H9 (cell line): ENCODE data around the gene IPO9. TPM values are rescaled to one million over a fixed set of nuclear protein-coding genes. Genes with fewer than 3 reads are reported as not detected.

Source experiments
- DNase-seq: peaks from one replicate; pipeline ENCODE4 v3.0.0-alpha.2; 2017
- H2AFZ ChIP-seq: one replicate; pipeline ENCODE4 v1.6.1; 2013; ENCODE audit warnings: mild to moderate bottlenecking, low read length, control low read depth, moderate library complexity
- H2AK5ac ChIP-seq: 2 replicates; pipeline ENCODE4 v1.6.1; 2013; ENCODE audit warnings: low read length, control low read depth, mixed read lengths; ENCODE audit not compliant: insufficient read length
- H2BK120ac ChIP-seq: one replicate; pipeline ENCODE4 v1.6.1; 2013; ENCODE audit warnings: low read depth, mild to moderate bottlenecking, low read length, control low read depth, inconsistent platforms; ENCODE audit not compliant: poor library complexity, severe bottlenecking
- H2BK12ac ChIP-seq: 2 replicates; pipeline ENCODE4 v1.6.1; 2013; ENCODE audit warnings: low read length, control low read depth, mixed read lengths, low read depth; ENCODE audit not compliant: insufficient read length
- H2BK15ac ChIP-seq: 2 replicates; pipeline ENCODE4 v1.6.1; 2013; ENCODE audit warnings: low read depth, low read length, control low read depth
- H2BK20ac ChIP-seq: one replicate; pipeline ENCODE4 v1.6.1; 2013; ENCODE audit warnings: low read depth, mild to moderate bottlenecking, low read length, control low read depth, inconsistent platforms; ENCODE audit not compliant: poor library complexity, severe bottlenecking
- H2BK5ac ChIP-seq: 2 replicates; pipeline ENCODE4 v1.6.1; 2013; ENCODE audit warnings: low read length, control low read depth, mixed read lengths; ENCODE audit not compliant: insufficient read length
- H3K14ac ChIP-seq: 2 replicates; pipeline ENCODE4 v1.6.1; 2013; ENCODE audit warnings: low read length, control low read depth; ENCODE audit not compliant: insufficient read depth
- H3K18ac ChIP-seq: 2 replicates; pipeline ENCODE4 v1.6.1; 2013; ENCODE audit warnings: low read depth, mild to moderate bottlenecking, mixed read lengths, low read length, control low read depth; ENCODE audit not compliant: insufficient read length
- H3K23ac ChIP-seq: 2 replicates; pipeline ENCODE4 v1.6.1; 2013; ENCODE audit warnings: low read length, control low read depth, mixed read lengths, low read depth; ENCODE audit not compliant: insufficient read length
- H3K23me2 ChIP-seq: 2 replicates; pipeline ENCODE4 v1.6.1; 2013; ENCODE audit warnings: low read depth, mild to moderate bottlenecking, mixed read lengths, low read length, control low read depth; ENCODE audit not compliant: insufficient read length, poor library complexity, severe bottlenecking
- H3K27ac ChIP-seq: 2 replicates; pipeline ENCODE4 v1.5.1; 2013; ENCODE audit warnings: low read length, control low read depth, mixed read lengths, low read depth; ENCODE audit not compliant: insufficient read length
- H3K27me3 ChIP-seq: 2 replicates; pipeline ENCODE4 v1.6.1; 2013; ENCODE audit warnings: low read length, control low read depth, inconsistent platforms; ENCODE audit not compliant: insufficient read depth
- H3K4ac ChIP-seq: 2 replicates; pipeline ENCODE4 v1.6.1; 2013; ENCODE audit warnings: low read depth, mild to moderate bottlenecking, control low read depth, inconsistent platforms, low read length, moderate library complexity
- H3K4me1 ChIP-seq: 2 replicates; pipeline ENCODE4 v1.6.1; 2013; ENCODE audit warnings: low read length, control low read depth, inconsistent platforms; ENCODE audit not compliant: insufficient read depth
- H3K4me2 ChIP-seq: 2 replicates; pipeline ENCODE4 v1.6.1; 2013; ENCODE audit warnings: low read length, control low read depth, mixed read lengths; ENCODE audit not compliant: insufficient read length, insufficient read depth
- H3K56ac ChIP-seq: 2 replicates; pipeline ENCODE4 v1.6.1; 2013; ENCODE audit warnings: low read depth, mild to moderate bottlenecking, mixed read lengths, low read length, control low read depth; ENCODE audit not compliant: insufficient read length
- H3K79me1 ChIP-seq: 2 replicates; pipeline ENCODE4 v1.6.1; 2013; ENCODE audit warnings: low read depth, mild to moderate bottlenecking, moderate library complexity, low read length, control low read depth, inconsistent platforms; ENCODE audit not compliant: insufficient read depth, poor library complexity, severe bottlenecking
- H3K79me2 ChIP-seq: 2 replicates; pipeline ENCODE4 v1.6.1; 2013; ENCODE audit warnings: low read length, control low read depth, inconsistent platforms; ENCODE audit not compliant: insufficient read depth
- H3K9ac ChIP-seq: 2 replicates; pipeline ENCODE4 v1.6.1; 2013; ENCODE audit warnings: low read length, control low read depth, mixed read lengths; ENCODE audit not compliant: insufficient read length; ENCODE audit errors: extremely low read depth
- H3K9me3 ChIP-seq: one replicate; pipeline ENCODE4 v1.6.1; 2013; ENCODE audit warnings: low read depth, low read length, inconsistent platforms; ENCODE audit not compliant: control insufficient read depth
- H3T11ph ChIP-seq: one replicate; pipeline ENCODE4 v1.6.1; 2013; ENCODE audit warnings: mild to moderate bottlenecking, low read length, control low read depth, inconsistent platforms
- H4K20me1 ChIP-seq: one replicate; pipeline ENCODE4 v1.6.1; 2013; ENCODE audit not compliant: control insufficient read depth, insufficient read length, insufficient read depth
- H4K5ac ChIP-seq: 2 replicates; pipeline ENCODE4 v1.6.1; 2013; ENCODE audit warnings: low read depth, mild to moderate bottlenecking, mixed read lengths, low read length, control low read depth; ENCODE audit not compliant: insufficient read length
- H4K8ac ChIP-seq: replicated peaks from 2 replicates; pipeline ENCODE4 v1.6.1; 2013; ENCODE audit warnings: low read length, control low read depth, mixed read lengths, low read depth; ENCODE audit not compliant: insufficient read length
- H4K91ac ChIP-seq: 2 replicates; pipeline ENCODE4 v1.6.1; 2013; ENCODE audit warnings: low read depth, mild to moderate bottlenecking, moderate library complexity, mixed read lengths, low read length, control low read depth; ENCODE audit not compliant: insufficient read length
- H3K27ac Mint-ChIP-seq, 3 experiments: 2 replicates in 2 of 3; 3 replicates in 1 of 3; pipeline ENCODE4 v1.8.0; 2020 to 2021; ENCODE audit warnings: mixed read lengths in 3 of 3, mild to moderate bottlenecking in 1 of 3, moderate library complexity in 1 of 3
- H3K27me3 Mint-ChIP-seq: 2 replicates; pipeline ENCODE4 v1.8.0; 2021; ENCODE audit warnings: low read depth, mild to moderate bottlenecking, moderate library complexity, mixed read lengths
- H3K36me3 Mint-ChIP-seq, 3 experiments: 2 replicates in 2 of 3; 3 replicates in 1 of 3; pipeline ENCODE4 v1.8.0; 2020 to 2021; ENCODE audit warnings: low read depth in 3 of 3, mixed read lengths in 3 of 3; ENCODE audit not compliant: insufficient read depth in 1 of 3
- H3K4me1 Mint-ChIP-seq, 2 experiments: 2 replicates each; pipeline ENCODE4 v1.8.0; 2020; ENCODE audit warnings: mixed read lengths in 2 of 2
- H3K4me3 Mint-ChIP-seq, 2 experiments: 2 replicates in 1 of 2; 3 replicates in 1 of 2; pipeline ENCODE4 v1.8.0; 2020 to 2021; ENCODE audit warnings: mild to moderate bottlenecking in 2 of 2, mixed read lengths in 2 of 2, moderate library complexity in 1 of 2
- H3K9me3 Mint-ChIP-seq, 2 experiments: 2 replicates in 1 of 2; 3 replicates in 1 of 2; pipeline ENCODE4 v1.8.0; 2020; ENCODE audit warnings: mild to moderate bottlenecking in 2 of 2, mixed read lengths in 2 of 2, moderate library complexity in 1 of 2
- CTCF ChIP-seq: fragments of 200-600 bp; sonication (generic); conservative IDR thresholded peaks from 3 replicates; pipeline ENCODE4 v1.8.0; 2021; ENCODE audit warnings: antibody characterized with exemption, mild to moderate bottlenecking
- WGBS: extraction: QIAGEN DNeasy Blood & Tissue Kit; methylation state at CpG from one replicate; pipeline ENCODE4 v1.1.7; 2013; ENCODE audit warnings: missing lambda C conversion rate, low lambda C conversion rate, mixed read lengths; ENCODE audit not compliant: insufficient read length; ENCODE audit errors: extremely low coverage; 5-methylcytosine and 5-hydroxymethylcytosine counted together
- total RNA-seq: library from RNA; stranded (reverse); gene quantifications from 2 replicates; pipeline ENCODE4 v1.2.1, GENCODE V29; 2021

IPO9 gene
- total RNA-seq, 1 experiment from 2014 or later: 104 TPM

- no peaks in the 10 kb centered on the region for H3K9me3 ChIP-seq
- Mint-ChIP-seq H3K27me3 (no peaks in the 10 kb centered on the region), H3K36me3 (peaks cover 24 to 93% (median 86%) of the 10 kb centered on the region in 3 experiments; a peak in 6 of 7 replicates), H3K4me1 (no peaks in the 10 kb centered on the region), H3K9me3 (no peaks in the 10 kb centered on the region), H3K27ac (no peak overlapping the region), H3K4me3 (no peak overlapping the region)
- no peak overlapping the region for H2BK12ac ChIP-seq
- no peaks in the 10 kb centered on the region for H3K79me1 ChIP-seq
- H3T11ph ChIP-seq: no peak overlapping the region
- no peaks in the 10 kb centered on the region for H3K4me1 ChIP-seq
- no peak overlapping the region for H4K5ac ChIP-seq
- H2BK120ac ChIP-seq: no peak overlapping the region
- H2BK20ac ChIP-seq: no peak overlapping the region
- H4K91ac ChIP-seq: no peak overlapping the region
- H3K4me2 ChIP-seq: no peak overlapping the region
- H3K56ac ChIP-seq: no peak overlapping the region
- H3K9ac ChIP-seq: no peak overlapping the region
- no peak overlapping the region for H2BK5ac ChIP-seq
- H3K23me2 ChIP-seq: no peaks in the 10 kb centered on the region
- no peaks in the 10 kb centered on the region for H4K20me1 ChIP-seq
- TF ChIP-seq CTCF: no peak
- WGBS: no CpG with 5 or more reads among the region's 5 CpGs
- H3K27me3 ChIP-seq: no peaks in the 10 kb centered on the region
- H2BK15ac ChIP-seq: no peak overlapping the region
- no peak overlapping the region for H3K4ac ChIP-seq
- H3K27ac ChIP-seq: no peak overlapping the region
- no peak overlapping the region for H2AFZ ChIP-seq
- no peak overlapping the region for H3K23ac ChIP-seq
- H3K18ac ChIP-seq: no peak overlapping the region
- no peak overlapping the region for H4K8ac ChIP-seq
- no peaks in the 10 kb centered on the region for H3K79me2 ChIP-seq
- no peak overlapping the region for H3K14ac ChIP-seq
- H2AK5ac ChIP-seq: no peak overlapping the region
- no peak for DNase-seq
Observed at GRCh38 chr1:201859424-201859823, 30.5 kb downstream of the IPO9 start.
